Central memory CD4-positive, alpha-beta T cell (primary cell): ENCODE results near the gene RHBDD3.
"Not testable (repeated sequence)": the region's sequence is repeated elsewhere in the genome, so short reads cannot be mapped to it uniquely, and the experiment has no call there.

Experiments
- DNase-seq: peaks from one replicate; pipeline ENCODE4 v3.0.0; 2022

The RHBDD3 gene

GRCh38 chr22:29245626-29246385, 22.0 kb downstream of the RHBDD3 start:
- peak; percentile 48 for DNase-seq

DNA sequence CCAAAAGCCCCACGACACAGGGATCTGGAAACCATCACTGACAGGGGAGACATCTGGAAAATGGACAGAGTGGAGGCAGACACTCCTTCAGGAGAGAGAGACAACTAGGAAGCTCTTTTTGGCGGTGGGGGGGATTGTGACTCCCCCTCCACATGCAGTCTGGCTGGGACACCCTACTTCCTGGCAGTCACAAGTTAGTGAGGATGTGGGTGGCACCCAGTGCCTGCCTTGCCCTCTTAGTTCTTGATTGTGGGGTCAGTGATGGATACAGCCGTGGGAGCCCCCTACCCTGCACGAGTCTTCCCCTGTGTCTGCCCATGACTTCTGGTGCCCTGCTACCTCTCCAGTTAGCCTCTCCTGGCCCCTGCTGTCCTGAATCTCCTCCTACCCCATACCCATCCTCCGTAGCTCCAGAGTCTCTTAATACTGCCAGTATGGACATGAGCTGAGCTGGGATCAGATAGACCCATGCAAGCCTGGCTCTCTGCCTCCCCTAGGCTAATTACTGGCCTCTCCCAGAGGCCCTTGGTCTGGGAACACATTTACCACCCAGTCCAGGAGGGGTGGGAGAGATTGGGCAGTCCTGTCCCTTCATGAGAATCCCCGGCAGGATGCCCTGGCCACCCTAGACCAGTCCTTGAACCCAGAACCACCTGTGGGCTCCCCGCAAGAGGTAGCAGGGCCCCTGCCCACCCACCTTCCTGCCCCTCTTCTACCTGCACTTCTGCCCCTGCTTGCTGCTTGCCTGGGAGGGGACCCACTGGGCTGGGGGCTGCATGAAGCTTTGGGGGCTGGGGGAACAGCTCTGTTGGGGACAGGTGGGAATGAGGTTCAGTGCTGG, 22.8 kb downstream of the RHBDD3 start:
- DNase-seq: no peak

- no peak for DNase-seq
These were observed 23.8 kb downstream of the RHBDD3 start for GRCh38 chr22:29243874-29244446.

GRCh38 chr22:29240481-29240880, 27.3 kb downstream of the RHBDD3 start:
- not testable (repeated sequence) for DNase-seq

- DNase-seq: no peak
These were observed 34.4 kb downstream of the RHBDD3 start for GRCh38 chr22:29233277-29233877.

- DNase-seq: no peak
These were observed 35.5 kb downstream of the RHBDD3 start for GRCh38 chr22:29231971-29232959.

DNA sequence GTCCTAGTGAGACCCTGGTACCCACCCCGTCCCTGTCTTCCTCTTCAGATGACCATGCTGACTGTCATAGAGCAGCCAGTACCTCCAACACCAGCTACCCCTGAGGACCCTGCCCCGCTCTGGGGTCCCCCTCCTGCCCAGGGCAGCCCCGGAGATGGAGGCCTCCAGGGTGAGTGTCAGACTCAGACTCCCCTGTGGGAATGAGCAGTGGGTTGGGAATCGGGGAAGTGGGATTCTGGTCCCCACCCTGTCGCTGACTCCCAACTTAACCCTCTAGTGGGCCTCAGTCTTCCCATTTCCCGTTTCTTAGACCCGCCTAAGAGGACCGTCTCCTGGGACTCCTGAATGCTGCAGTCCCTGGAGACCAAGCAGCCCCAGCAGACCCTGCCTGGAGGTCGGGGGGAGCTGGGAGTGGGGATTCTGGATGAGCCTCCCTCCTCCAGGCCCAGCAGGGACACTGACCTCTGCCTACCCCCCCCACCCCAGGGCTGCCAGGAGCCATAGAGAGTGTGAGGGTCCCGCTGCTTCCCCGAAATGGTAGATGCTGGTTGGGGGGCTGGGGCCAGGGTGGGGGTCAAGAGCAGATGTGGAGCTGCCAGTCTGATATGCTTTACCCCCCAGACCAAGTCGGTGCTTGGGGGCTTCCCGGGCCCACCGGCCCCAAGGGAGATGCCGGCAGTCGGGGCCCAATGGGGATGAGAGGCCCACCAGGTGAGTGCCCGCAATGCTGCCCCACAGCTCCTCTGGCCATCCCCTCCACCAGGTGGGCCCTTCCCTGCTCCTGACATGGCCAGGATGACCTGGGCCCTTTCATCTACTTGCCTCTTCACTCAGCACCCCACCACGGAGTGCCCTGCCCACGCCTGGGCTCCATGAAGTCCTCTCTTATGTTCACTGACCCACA, 36.6 kb downstream of the RHBDD3 start:
- DNase-seq: no peak

GRCh38 chr22:29226351-29226981, 41.3 kb downstream of the RHBDD3 start:
- no peak for DNase-seq

GRCh38 chr22:29225422-29226090, 42.2 kb downstream of the RHBDD3 start:
- no peak for DNase-seq

GRCh38 chr22:29224859-29225410, 42.8 kb downstream of the RHBDD3 start:
- DNase-seq: no peak

DNA sequence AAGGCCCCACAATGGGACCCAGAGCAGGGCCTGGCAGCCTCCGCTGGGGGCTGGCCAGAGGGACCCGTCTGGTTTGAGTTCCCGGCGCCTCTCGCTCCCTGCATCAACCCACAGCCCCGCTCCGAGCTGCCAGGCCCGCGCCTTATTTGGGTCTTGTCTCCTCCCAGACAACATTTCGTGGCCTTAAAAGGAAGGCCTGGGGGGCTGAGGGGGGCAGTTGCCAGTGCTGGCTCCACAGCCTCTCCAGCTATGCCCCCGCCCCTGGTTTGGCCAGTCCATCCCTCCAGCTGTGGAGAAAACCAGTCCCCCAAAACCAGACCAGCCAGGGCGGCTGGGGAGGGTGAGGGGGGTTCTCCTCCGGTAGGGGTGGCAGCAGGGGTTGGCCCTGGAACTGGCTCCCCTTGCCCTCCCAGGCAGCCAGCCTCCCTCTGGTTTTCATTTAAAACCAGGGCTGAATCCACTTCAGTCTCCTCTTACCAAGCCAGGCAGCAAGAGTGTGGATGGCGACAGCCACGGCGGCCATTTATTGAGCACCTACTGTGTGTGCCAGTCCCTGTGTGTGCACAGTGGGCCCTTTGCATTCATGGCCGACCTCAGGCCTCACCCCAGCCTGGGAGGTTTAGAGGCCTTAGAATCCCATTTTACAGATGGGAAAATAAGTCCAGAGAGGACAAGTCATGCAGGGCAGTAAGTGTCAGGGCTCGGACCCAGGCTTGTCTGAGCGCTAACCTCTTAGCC, 43.5 kb downstream of the RHBDD3 start:
- DNase-seq: no peak

DNA sequence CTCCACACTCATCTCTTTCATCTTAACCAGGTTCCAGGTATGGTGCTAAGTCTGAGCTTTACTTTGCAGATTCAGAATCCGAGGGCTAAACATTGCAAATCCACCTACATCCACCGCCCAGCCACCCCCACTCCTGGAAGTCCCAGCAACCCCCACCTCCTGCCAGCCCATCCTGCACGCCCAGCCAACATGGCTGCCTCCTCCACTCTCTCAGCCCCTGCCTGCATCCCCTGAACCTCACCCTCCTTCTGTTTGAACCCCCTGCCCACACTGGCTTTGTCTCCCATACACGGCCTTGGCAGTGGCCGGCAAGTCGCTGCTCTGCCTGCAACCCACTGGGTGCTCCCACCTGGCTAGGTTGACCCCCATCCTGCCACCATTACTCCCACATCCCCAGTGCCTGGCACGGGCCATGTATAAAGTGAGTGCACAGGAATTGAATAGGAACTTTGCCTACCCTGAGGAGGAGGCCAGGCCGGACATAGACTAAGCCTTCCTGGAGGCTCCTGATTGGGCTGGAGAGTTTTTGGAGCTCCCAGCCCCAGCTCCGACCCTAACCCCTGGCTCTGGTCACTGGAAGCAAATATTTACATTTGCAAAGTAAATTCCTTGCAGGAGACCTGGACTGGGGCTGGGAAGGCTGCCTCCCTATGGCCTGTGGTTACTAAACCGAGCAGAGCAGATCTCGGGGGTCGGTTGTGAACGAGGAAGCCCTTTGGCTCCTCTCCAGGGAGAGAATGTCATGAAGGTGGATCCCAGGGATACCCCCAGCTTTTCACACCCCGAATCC, 47.7 kb downstream of the RHBDD3 start:
- DNase-seq: no peak

DNA sequence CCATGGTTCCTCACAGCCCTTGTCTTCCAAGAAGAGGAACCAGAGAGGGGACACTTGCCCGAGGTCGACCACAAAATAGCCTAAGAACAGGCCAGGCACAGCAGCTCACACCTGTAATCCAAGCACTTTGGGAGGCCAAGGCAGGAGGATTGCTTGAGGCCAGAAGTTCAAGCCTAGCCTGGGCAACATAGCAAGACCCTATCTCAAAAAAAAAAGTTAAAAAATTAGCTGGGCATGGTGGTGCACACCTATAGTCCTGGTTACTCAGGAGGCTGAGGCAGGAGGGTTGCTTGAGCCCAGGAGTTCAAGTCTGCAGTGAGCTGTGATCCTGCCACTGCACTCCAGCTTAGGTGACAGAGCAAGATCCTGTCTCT, 48.4 kb downstream of the RHBDD3 start:
- not testable (repeated sequence) for DNase-seq

- no peak for DNase-seq
These were observed 48.9 kb downstream of the RHBDD3 start for GRCh38 chr22:29218758-29219408.

DNA sequence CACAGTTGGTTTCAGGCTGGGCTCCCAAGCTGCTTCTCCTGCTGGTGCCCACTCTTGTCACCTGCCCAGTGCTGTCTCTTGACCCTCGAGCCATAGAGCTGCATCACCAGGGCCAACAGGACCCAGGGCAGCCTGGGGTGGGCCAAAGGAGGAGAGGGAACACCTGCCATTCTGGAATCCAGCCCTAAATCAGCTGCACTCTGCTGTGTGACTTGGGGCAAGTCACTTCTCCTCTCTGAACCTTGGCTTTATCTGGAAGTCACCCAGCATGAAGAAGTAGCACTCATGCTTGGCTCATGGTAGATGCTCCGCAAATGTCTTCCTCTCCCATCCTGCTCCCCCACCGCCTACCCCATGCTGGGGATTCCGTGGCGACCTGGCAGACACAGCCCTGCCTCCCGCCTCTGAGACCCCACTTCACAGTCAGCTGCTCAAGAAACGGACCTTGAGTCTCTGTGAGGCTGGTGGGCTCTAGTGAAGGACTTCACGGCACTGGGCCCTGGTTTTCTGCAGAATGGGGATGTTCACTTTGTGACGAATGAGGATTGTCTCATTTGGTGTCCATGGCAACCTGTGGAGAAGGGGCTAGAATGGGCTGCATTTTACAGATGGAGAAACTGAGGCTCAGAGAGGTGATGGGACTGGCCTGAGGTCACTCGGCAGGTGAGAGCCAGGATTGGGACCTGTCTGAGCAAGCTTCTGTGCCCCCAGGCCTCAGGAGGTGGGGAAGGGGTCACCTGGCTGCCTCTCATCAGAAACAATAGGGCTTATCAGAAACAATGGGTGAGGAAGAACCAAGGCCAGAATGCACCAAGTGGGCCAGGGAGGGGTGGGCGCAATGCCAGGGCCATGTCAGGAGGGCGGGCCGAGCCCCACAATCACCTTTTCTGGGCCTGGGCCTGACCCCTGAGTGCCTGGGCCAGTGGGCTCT, 49.7 kb downstream of the RHBDD3 start:
- DNase-seq: no peak
